K562 (cell line): ENCODE measurements around the gene CIAO2A. TPM values are rescaled to one million over a fixed set of nuclear protein-coding genes. Genes with fewer than 3 reads are reported as not detected.

Source experiments
- ARID1B ChIP-seq: fragments of 450-650 bp; IDR thresholded peaks from 2 replicates; pipeline ENCODE4 v1.6.1; 2016; ENCODE audit warnings: antibody characterized with exemption, mild to moderate bottlenecking, inconsistent platforms
- ARID2 ChIP-seq: fragments of 450-650 bp; IDR thresholded peaks from 2 replicates; pipeline ENCODE4 v1.6.1; 2017; ENCODE audit warnings: antibody characterized with exemption, mild to moderate bottlenecking
- BDP1 ChIP-seq: IDR thresholded peaks from 3 replicates; pipeline ENCODE4 v1.6.1; 2011; ENCODE audit not compliant: insufficient read length, insufficient read depth
- CBX5 ChIP-seq: IDR thresholded peaks from 2 replicates; pipeline ENCODE4 v1.6.1; 2014; ENCODE audit warnings: low read depth, borderline replicate concordance
- CSDE1 ChIP-seq, 2 experiments: fragments of 450-650 bp; IDR thresholded peaks; 2 replicates each; pipeline ENCODE4 v1.6.1; 2016; ENCODE audit warnings: mild to moderate bottlenecking in 1 of 2
- MEF2D ChIP-seq: conservative IDR thresholded peaks from 2 replicates; pipeline ENCODE4 v1.6.1; 2016; ENCODE audit warnings: low read depth, missing genetic modification characterization, missing compliant biosample characterization
- NCOR1 ChIP-seq: fragments of 450-650 bp; IDR thresholded peaks from 2 replicates; pipeline ENCODE4 v1.6.1; 2016; ENCODE audit warnings: mild to moderate bottlenecking, moderate library complexity
- PPARD ChIP-seq: fragments of 250-450 bp; sonication (Bioruptor Pico); IDR thresholded peaks from 2 replicates; pipeline ENCODE4 v1.8.0; 2022; ENCODE audit warnings: inconsistent platforms, mild to moderate bottlenecking, moderate library complexity
- RB1 ChIP-seq: fragments of 450-650 bp; IDR thresholded peaks from 2 replicates; pipeline ENCODE4 v1.6.1; 2017; ENCODE audit warnings: low read depth, mild to moderate bottlenecking
- SMAD2 ChIP-seq: fragments of 150-350 bp; IDR thresholded peaks from 2 replicates; pipeline ENCODE4 v1.6.1; 2014; ENCODE audit warnings: low read depth, mild to moderate bottlenecking, low read length
- SMARCB1 ChIP-seq: IDR thresholded peaks from 2 replicates; pipeline ENCODE4 v1.6.1; 2011; ENCODE audit warnings: improper control_type of control experiment, low read depth; ENCODE audit not compliant: insufficient read length
- SMARCE1 ChIP-seq: fragments of 450-650 bp; IDR thresholded peaks from 2 replicates; pipeline ENCODE4 v1.7.1; 2016; ENCODE audit warnings: mild to moderate bottlenecking
- SRSF7 ChIP-seq: fragments of 200-400 bp; formaldehyde crosslinking; optimal IDR thresholded peaks from 2 replicates; pipeline ENCODE3; 2017; ENCODE audit warnings: mild to moderate bottlenecking, low read depth, low read length
- TBL1XR1 ChIP-seq, 2 experiments: IDR thresholded peaks; 2 replicates each; pipeline ENCODE4 v1.6.1; 2012; ENCODE audit warnings: improper control_type of control experiment in 2 of 2, low read length in 2 of 2, mild to moderate bottlenecking in 1 of 2
- TSC22D4 ChIP-seq: fragments of 450-650 bp; IDR thresholded peaks from 2 replicates; pipeline ENCODE4 v1.6.1; 2016; ENCODE audit warnings: missing genetic modification characterization, missing biosample characterization, control low read depth
- XRCC3 ChIP-seq: fragments of 450-650 bp; IDR thresholded peaks from 2 replicates; pipeline ENCODE4 v1.6.1; 2017; ENCODE audit warnings: mild to moderate bottlenecking, moderate library complexity
- ZC3H11A ChIP-seq: IDR thresholded peaks from 2 replicates; pipeline ENCODE4 v1.6.1; 2012; ENCODE audit warnings: low read depth, low read length, improper control_type of control experiment
- ZKSCAN3 ChIP-seq: fragments of 250-450 bp; sonication (Bioruptor Pico); IDR thresholded peaks from 2 replicates; pipeline ENCODE4 v1.4.0; 2020
- ZNF143 ChIP-seq: sonication (generic); formaldehyde crosslinking; IDR thresholded peaks from 2 replicates; pipeline ENCODE4 v1.9.0; 2022; ENCODE audit warnings: mild to moderate bottlenecking, missing genetic modification reagents
- ZNF253 ChIP-seq: fragments of 250-450 bp; sonication (Bioruptor Pico); conservative IDR thresholded peaks from 2 replicates; pipeline ENCODE4 v1.6.1; 2021; ENCODE audit warnings: mild to moderate bottlenecking
- polyA plus RNA-seq, 8 experiments: library from polyadenylated mRNA; depleted of rRNA in 4 of 8; stranded (reverse) in 5 of 8; unstranded in 3 of 8; fragments of >200 nt; fragmentation: Nextera tagmentation in 2 of 8; fragmentation: Illumina TruSeq in 1 of 8; extraction: Ambion mirVana in 2 of 8; extraction: Trizol in 1 of 8; gene quantifications; 2 replicates each; pipeline versions ENCODE4 v1.2.1 to v1.2.3, GENCODE V29; 2011 to 2014; ENCODE audit warnings: inconsistent platforms in 1 of 8, missing spikeins in 1 of 8
- total RNA-seq, 7 experiments: library from RNA; depleted of rRNA in 6 of 7; stranded (reverse); fragments of >200 nt in 6 of 7; fragmentation: Illumina TruSeq in 2 of 7; extraction: Trizol in 2 of 7; gene quantifications; 2 replicates each; pipeline versions ENCODE4 v1.2.1 to v1.2.3, GENCODE V29; 2011 to 2021; ENCODE audit warnings: low replicate concordance in 1 of 7
- TF ChIP-seq, protein P1 (sequence below): fragments of 250-450 bp; sonication (Bioruptor Pico); IDR thresholded peaks from 2 replicates; pipeline ENCODE4 v1.8.0; 2022; ENCODE audit warnings: moderate library complexity, mild to moderate bottlenecking, inconsistent platforms
- TF ChIP-seq, protein P2 (sequence below): fragments of 250-450 bp; sonication (Bioruptor Pico); IDR thresholded peaks from 2 replicates; pipeline ENCODE4 v1.5.1; 2021; ENCODE audit warnings: mild to moderate bottlenecking
- TF ChIP-seq, protein P3 (sequence below): conservative IDR thresholded peaks from 2 replicates; pipeline ENCODE4 v1.6.1; 2011; ENCODE audit warnings: low read depth, mild to moderate bottlenecking, low read length; ENCODE audit not compliant: control insufficient read depth
- TF ChIP-seq, protein P4 (sequence below): fragments of 250-450 bp; sonication (Bioruptor Pico); IDR thresholded peaks from 2 replicates; pipeline ENCODE4 v1.8.0; 2021; ENCODE audit warnings: mild to moderate bottlenecking, moderate library complexity

CIAO2A gene
- total and polyA plus RNA-seq, 9 of the 15 experiments (the other 6 are each of a cell fraction or from before 2014, with no cell fraction given): 161 to 429 (median 313) TPM

DNA sequence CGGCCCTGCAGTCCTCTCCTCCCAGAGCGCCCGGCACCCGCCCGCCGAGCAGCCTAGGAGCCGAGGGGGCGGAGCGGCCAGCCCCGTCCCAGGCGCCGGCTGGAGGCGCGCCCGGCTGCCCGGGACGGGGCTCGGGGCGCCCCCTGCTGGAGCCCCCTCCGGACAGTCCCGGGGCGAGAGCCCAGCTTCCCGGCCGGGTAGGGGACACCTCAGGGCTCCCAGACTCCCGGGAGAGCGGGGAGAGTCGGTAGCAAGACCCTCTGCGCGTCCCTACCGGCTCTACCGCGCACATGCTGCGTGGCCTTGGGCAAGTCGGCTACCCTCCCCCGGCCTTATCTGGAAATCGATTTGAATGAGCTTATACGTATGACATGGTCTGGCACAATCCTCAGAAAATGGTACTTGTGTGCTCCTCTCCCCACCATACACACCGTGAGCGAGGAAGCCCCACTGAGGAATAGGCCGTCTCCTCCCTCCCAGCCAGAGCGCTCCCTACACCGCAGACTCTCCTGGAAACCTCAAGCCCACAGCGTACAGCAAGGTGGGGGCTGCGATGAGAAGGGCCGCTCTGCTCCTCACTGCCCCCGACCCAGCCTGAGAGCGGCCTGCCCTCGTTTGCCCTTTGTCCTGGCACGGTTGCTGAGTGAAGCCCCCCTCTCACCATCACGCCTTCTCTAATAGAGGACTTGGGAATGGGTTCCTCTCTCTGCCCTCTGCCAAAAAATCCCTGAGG is 47.1 kb downstream of the CIAO2A start, which contains the start of gene DAPK2 (continued):
- no peak for TF ChIP-seq BDP1
- TF ChIP-seq PPARD (CRISPR knock-in tag): no peak
- TF ChIP-seq ZNF143 (CRISPR knock-in tag): no peak
- no peak for TF ChIP-seq CBX5
- TF ChIP-seq, protein P1, sequence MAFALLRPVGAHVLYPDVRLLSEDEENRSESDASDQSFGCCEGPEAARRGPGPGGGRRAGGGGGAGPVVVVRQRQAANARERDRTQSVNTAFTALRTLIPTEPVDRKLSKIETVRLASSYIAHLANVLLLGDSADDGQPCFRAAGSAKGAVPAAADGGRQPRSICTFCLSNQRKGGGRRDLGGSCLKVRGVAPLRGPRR: no peak
- TF ChIP-seq, protein P2, sequence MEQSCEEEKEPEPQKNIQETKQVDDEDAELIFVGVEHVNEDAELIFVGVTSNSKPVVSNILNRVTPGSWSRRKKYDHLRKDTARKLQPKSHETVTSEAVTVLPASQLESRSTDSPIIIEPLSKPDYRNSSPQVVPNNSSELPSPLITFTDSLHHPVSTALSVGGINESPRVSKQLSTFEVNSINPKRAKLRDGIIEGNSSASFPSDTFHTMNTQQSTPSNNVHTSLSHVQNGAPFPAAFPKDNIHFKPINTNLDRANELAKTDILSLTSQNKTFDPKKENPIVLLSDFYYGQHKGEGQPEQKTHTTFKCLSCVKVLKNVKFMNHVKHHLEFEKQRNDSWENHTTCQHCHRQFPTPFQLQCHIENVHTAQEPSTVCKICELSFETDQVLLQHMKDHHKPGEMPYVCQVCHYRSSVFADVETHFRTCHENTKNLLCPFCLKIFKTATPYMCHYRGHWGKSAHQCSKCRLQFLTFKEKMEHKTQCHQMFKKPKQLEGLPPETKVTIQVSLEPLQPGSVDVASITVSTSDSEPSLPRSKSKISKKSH: no peak
- TF ChIP-seq, protein P3, sequence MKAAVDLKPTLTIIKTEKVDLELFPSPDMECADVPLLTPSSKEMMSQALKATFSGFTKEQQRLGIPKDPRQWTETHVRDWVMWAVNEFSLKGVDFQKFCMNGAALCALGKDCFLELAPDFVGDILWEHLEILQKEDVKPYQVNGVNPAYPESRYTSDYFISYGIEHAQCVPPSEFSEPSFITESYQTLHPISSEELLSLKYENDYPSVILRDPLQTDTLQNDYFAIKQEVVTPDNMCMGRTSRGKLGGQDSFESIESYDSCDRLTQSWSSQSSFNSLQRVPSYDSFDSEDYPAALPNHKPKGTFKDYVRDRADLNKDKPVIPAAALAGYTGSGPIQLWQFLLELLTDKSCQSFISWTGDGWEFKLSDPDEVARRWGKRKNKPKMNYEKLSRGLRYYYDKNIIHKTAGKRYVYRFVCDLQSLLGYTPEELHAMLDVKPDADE: 0 out of 2 replicates have a peak, but pooled peaks have one; percentile 27
- no peak for TF ChIP-seq ZNF253 (CRISPR knock-in tag)
- no peak for TF ChIP-seq SMARCE1
- no peak for TF ChIP-seq ZC3H11A
- TF ChIP-seq RB1: peak; percentile 91
- no peak for TF ChIP-seq ZKSCAN3
- TF ChIP-seq ARID1B: no peak
- TF ChIP-seq SMAD2: no peak
- TF ChIP-seq TBL1XR1 (IDR thresholded peaks at IDR 0.05; ENCODE audit: low read length in 2 of 2): no peak
- no peak for TF ChIP-seq TSC22D4 (tag)
- TF ChIP-seq, protein P4, sequence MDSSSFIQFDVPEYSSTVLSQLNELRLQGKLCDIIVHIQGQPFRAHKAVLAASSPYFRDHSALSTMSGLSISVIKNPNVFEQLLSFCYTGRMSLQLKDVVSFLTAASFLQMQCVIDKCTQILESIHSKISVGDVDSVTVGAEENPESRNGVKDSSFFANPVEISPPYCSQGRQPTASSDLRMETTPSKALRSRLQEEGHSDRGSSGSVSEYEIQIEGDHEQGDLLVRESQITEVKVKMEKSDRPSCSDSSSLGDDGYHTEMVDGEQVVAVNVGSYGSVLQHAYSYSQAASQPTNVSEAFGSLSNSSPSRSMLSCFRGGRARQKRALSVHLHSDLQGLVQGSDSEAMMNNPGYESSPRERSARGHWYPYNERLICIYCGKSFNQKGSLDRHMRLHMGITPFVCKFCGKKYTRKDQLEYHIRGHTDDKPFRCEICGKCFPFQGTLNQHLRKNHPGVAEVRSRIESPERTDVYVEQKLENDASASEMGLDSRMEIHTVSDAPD (CRISPR knock-in tag): no peak
- no peak for TF ChIP-seq SRSF7
- no peak for TF ChIP-seq MEF2D (tag)
- TF ChIP-seq CSDE1 (IDR thresholded peaks at IDR 0.05): no peak
- no peak for TF ChIP-seq NCOR1
- TF ChIP-seq ARID2: no peak
- TF ChIP-seq XRCC3: no peak
- TF ChIP-seq SMARCB1: no peak
